HepG2 (cell line): ENCODE measurements around the gene COQ10B. TPM values are rescaled to one million over a fixed set of nuclear protein-coding genes. Genes with fewer than 3 reads are reported as not detected.

Experiments used
- DMAP1 ChIP-seq: IDR thresholded peaks from 2 replicates; pipeline ENCODE4 v1.6.1; 2016
- FOXK1 ChIP-seq: sonication (generic); formaldehyde crosslinking; IDR thresholded peaks from 2 replicates; pipeline ENCODE4 v1.4.0; 2020; ENCODE audit warnings: low read depth, missing genetic modification reagents, borderline replicate concordance
- GTF3A ChIP-seq: sonication (generic); formaldehyde crosslinking; conservative IDR thresholded peaks from 2 replicates; pipeline ENCODE4 v1.4.0; 2020; ENCODE audit warnings: mild to moderate bottlenecking, missing genetic modification reagents
- HNRNPH1 ChIP-seq: fragments of 200-400 bp; formaldehyde crosslinking; optimal IDR thresholded peaks from 2 replicates; pipeline ENCODE3; 2017; ENCODE audit warnings: mild to moderate bottlenecking, low read depth, low read length
- JDP2 ChIP-seq: sonication (generic); formaldehyde crosslinking; IDR thresholded peaks from 2 replicates; pipeline ENCODE4 v1.8.1; 2022; ENCODE audit warnings: missing genetic modification reagents, borderline replicate concordance
- JUN ChIP-seq: sonication (generic); formaldehyde crosslinking; IDR thresholded peaks from 2 replicates; pipeline ENCODE4 v1.4.0; 2020; ENCODE audit warnings: mild to moderate bottlenecking, missing genetic modification reagents
- NR2F6 ChIP-seq, 2 experiments: IDR thresholded peaks; 2 replicates each; pipeline ENCODE4 v1.6.1; 2016; ENCODE audit warnings: antibody characterized with exemption in 1 of 2, mild to moderate bottlenecking in 1 of 2
- PHF5A ChIP-seq: IDR thresholded peaks from one replicate; pipeline ENCODE4 v1.6.1; 2018; ENCODE audit warnings: low read depth, missing genetic modification reagents; ENCODE audit not compliant: unreplicated experiment
- RARA ChIP-seq: IDR thresholded peaks from 2 replicates; pipeline ENCODE4 v1.6.1; 2016; ENCODE audit warnings: missing genetic modification reagents, missing compliant biosample characterization
- SMARCE1 ChIP-seq: fragments of 450-650 bp; IDR thresholded peaks from 2 replicates; pipeline ENCODE4 v1.6.1; 2017; ENCODE audit warnings: borderline replicate concordance
- ZNF292 ChIP-seq: sonication (generic); formaldehyde crosslinking; IDR thresholded peaks from 2 replicates; pipeline ENCODE4 v1.8.1; 2022; ENCODE audit warnings: mild to moderate bottlenecking, low read depth, missing genetic modification reagents, borderline replicate concordance
- ZNF460 ChIP-seq: sonication (generic); formaldehyde crosslinking; IDR thresholded peaks from 2 replicates; pipeline ENCODE4 v1.5.1; 2020; ENCODE audit warnings: missing genetic modification reagents, mild to moderate bottlenecking, borderline replicate concordance
- polyA plus RNA-seq, 8 experiments: library from polyadenylated mRNA; depleted of rRNA in 3 of 8; stranded (reverse) in 7 of 8; unstranded in 1 of 8; fragments of >200 nt; fragmentation: Illumina TruSeq in 4 of 8; extraction: Trizol in 4 of 8; gene quantifications; 2 replicates each; pipeline versions ENCODE4 v1.2.1 to v1.2.3, GENCODE V29; 2011 to 2016; ENCODE audit warnings: low read depth in 4 of 8, missing spikeins in 1 of 8, mixed read lengths in 1 of 8; ENCODE audit not compliant: insufficient read depth in 1 of 8
- total RNA-seq, 5 experiments: library from RNA; depleted of rRNA; stranded (reverse); fragments of >200 nt; fragmentation: Illumina TruSeq; extraction: Trizol; gene quantifications; 2 replicates each; pipeline ENCODE4 v1.2.3, GENCODE V29; 2016; ENCODE audit warnings: low read depth in 1 of 5
- TF ChIP-seq, protein P1 (sequence below): sonication (generic); formaldehyde crosslinking; IDR thresholded peaks from 2 replicates; pipeline ENCODE4 v1.4.0; 2020; ENCODE audit warnings: missing genetic modification reagents
- TF ChIP-seq, protein P2 (sequence below): IDR thresholded peaks from 2 replicates; pipeline ENCODE4 v1.6.1; 2016; ENCODE audit warnings: missing biosample characterization, missing genetic modification reagents, low read depth
- TF ChIP-seq, protein P3 (sequence below), 2 experiments: sonication (generic) in 1 of 2; formaldehyde crosslinking in 1 of 2; IDR thresholded peaks; 2 replicates each; pipeline versions ENCODE4 v1.4.0 to v1.6.1; 2018 to 2020; ENCODE audit warnings: missing genetic modification reagents in 2 of 2, borderline replicate concordance in 1 of 2, low read depth in 1 of 2, mild to moderate bottlenecking in 1 of 2, missing biosample characterization in 1 of 2

Gene COQ10B
- total and polyA plus RNA-seq, 2 of the 13 experiments (the other 11 are each of a cell fraction or from before 2014, with no cell fraction given): 4.6 to 34.9 TPM

DNA sequence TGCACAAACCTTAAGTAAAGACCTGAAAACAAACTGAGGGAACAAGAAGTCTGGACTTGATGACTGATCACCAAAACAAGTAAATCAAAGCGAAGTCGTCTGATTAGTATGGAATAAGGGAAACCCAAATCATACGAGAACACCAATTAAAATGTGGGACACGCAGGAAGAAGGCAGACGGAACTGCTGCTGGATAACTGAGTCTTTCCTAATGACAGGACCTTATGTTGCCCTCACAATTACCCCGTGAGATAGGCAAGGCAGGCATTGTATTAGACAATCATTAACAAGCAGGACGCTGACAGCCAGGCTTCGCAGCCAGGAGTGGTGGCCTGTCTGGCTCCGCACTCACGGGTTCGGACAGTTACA lies 614 bp upstream of the COQ10B start (continued):
- TF ChIP-seq ZNF460 (no peak), SMARCE1 (no peak), RARA (CRISPR knock-in tag) (peak; percentile 67), ZNF292 (no peak), PHF5A (no peak), JUN (CRISPR knock-in tag) (no peak), DMAP1 (CRISPR knock-in tag) (no peak), FOXK1 (no peak), JDP2 (CRISPR knock-in tag) (no peak), GTF3A (peak; percentile 89; the same call in 1 of the 2 replicates), NR2F6 (IDR thresholded peaks at IDR 0.05) (no peak), NR2F6 (CRISPR knock-in tag; IDR thresholded peaks at IDR 0.05) (no peak; the same call in 1 of the 2 replicates), HNRNPH1 (no peak)
- TF ChIP-seq, protein P1, sequence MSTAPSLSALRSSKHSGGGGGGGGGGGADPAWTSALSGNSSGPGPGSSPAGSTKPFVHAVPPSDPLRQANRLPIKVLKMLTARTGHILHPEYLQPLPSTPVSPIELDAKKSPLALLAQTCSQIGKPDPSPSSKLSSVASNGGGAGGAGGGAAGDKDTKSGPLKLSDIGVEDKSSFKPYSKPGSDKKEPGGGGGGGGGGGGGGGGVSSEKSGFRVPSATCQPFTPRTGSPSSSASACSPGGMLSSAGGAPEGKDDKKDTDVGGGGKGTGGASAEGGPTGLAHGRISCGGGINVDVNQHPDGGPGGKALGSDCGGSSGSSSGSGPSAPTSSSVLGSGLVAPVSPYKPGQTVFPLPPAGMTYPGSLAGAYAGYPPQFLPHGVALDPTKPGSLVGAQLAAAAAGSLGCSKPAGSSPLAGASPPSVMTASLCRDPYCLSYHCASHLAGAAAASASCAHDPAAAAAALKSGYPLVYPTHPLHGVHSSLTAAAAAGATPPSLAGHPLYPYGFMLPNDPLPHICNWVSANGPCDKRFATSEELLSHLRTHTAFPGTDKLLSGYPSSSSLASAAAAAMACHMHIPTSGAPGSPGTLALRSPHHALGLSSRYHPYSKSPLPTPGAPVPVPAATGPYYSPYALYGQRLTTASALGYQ: 0 out of 2 replicates have a peak, but pooled peaks have one; percentile 14
- TF ChIP-seq, protein P2, sequence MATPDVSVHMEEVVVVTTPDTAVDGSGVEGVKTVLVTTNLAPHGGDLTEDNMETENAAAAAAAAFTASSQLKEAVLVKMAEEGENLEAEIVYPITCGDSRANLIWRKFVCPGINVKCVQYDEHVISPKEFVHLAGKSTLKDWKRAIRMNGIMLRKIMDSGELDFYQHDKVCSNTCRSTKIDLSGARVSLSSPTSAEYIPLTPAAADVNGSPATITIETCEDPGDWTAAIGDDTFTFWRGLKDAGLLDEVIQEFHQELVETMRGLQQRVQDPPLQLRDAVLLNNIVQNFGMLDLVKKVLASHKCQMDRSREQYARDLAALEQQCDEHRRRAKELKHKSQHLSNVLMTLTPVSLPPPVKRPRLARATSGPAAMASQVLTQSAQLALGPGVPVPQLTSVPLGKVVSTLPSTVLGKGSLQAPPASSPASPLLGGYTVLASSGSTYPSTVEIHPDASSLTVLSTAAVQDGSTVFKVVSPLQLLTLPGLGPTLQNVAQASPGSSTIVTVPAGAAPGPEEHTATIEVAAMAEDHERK (CRISPR knock-in tag): no peak
- TF ChIP-seq, protein P3, sequence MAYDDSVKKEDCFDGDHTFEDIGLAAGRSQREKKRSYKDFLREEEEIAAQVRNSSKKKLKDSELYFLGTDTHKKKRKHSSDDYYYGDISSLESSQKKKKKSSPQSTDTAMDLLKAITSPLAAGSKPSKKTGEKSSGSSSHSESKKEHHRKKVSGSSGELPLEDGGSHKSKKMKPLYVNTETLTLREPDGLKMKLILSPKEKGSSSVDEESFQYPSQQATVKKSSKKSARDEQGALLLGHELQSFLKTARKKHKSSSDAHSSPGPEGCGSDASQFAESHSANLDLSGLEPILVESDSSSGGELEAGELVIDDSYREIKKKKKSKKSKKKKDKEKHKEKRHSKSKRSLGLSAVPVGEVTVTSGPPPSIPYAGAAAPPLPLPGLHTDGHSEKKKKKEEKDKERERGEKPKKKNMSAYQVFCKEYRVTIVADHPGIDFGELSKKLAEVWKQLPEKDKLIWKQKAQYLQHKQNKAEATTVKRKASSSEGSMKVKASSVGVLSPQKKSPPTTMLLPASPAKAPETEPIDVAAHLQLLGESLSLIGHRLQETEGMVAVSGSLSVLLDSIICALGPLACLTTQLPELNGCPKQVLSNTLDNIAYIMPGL (CRISPR knock-in tag; IDR thresholded peaks at IDR 0.05; ENCODE audit: borderline replicate concordance in 1 of 2, low read depth in 1 of 2): no peak
